B cell (primary cell): ENCODE results near the gene NOS1. TPM values are rescaled to one million over a fixed set of nuclear protein-coding genes. Genes with fewer than 3 reads are reported as not detected.

Source experiments
- ATAC-seq: fragments of 200-7000 bp; cut with Tn5 transposase; one replicate; pipeline ENCODE4 v1.10.0; 2021; ENCODE audit warnings: low read depth, mild to moderate bottlenecking, moderate number of reproducible peaks, moderate library complexity
- CTCF ChIA-PET: fragments of 350-600 bp; sonication (Branson Sonifier 250); formaldehyde crosslinking; loops from one replicate; lab custom pipeline; 2021; ENCODE audit warnings: antibody characterized with exemption, inconsistent platforms; lab: Charles Lee
- POLR2A ChIA-PET: fragments of 350-600 bp; sonication (Branson Sonifier 250); formaldehyde crosslinking; loops from one replicate; lab custom pipeline; 2021; ENCODE audit warnings: antibody characterized with exemption; lab: Charles Lee
- DNase-seq: peaks from one replicate; pipeline ENCODE4 v3.0.0; 2013
- H2AFZ ChIP-seq: 2 replicates; pipeline ENCODE4 v1.6.1; 2012; ENCODE audit warnings: mild to moderate bottlenecking, low read depth, low read length; ENCODE audit not compliant: insufficient read depth, poor library complexity, severe bottlenecking
- H3K27ac ChIP-seq, 2 donors: 1 replicate in 1 of 2; 2 replicates in 1 of 2; pipeline ENCODE4 v1.5.1; 2012 to 2013; ENCODE audit warnings: low read length in 2 of 2, mild to moderate bottlenecking in 2 of 2, moderate library complexity in 1 of 2
- H3K27me3 ChIP-seq, 4 experiments: fragments of 200-600 bp in 1 of 4; sonication (generic) in 1 of 4; replicated peaks in 1 of 4; 1 replicate in 2 of 4; 2 replicates in 2 of 4; pipeline versions ENCODE4 v1.6.1 to v1.7.0; 2013 to 2016; ENCODE audit warnings: low read length in 3 of 4, mild to moderate bottlenecking in 2 of 4, mixed read lengths in 1 of 4, moderate library complexity in 1 of 4; ENCODE audit not compliant: insufficient read depth in 4 of 4, control insufficient read depth in 3 of 4; ENCODE audit errors: control extremely low read depth in 1 of 4
- H3K36me3 ChIP-seq, 2 experiments: replicated peaks in 1 of 2; 1 replicate in 1 of 2; 2 replicates in 1 of 2; pipeline versions ENCODE4 v1.6.1 to v1.7.1; 2013; ENCODE audit warnings: low read length in 1 of 2; ENCODE audit not compliant: insufficient read depth in 2 of 2, control insufficient read depth in 1 of 2; ENCODE audit errors: control extremely low read depth in 1 of 2, extremely low read depth in 1 of 2
- H3K4me1 ChIP-seq, 2 donors: fragments of 200-600 bp in 1 of 2; sonication (generic) in 1 of 2; 1 replicate in 1 of 2; 2 replicates in 1 of 2; pipeline versions ENCODE4 v1.5.1 to v1.6.1; 2013 to 2017; ENCODE audit warnings: low read length in 2 of 2; ENCODE audit not compliant: control insufficient read depth in 2 of 2, insufficient read depth in 2 of 2
- H3K4me2 ChIP-seq: replicated peaks from 2 replicates; pipeline ENCODE3; 2012; ENCODE audit warnings: mild to moderate bottlenecking, low read depth, low read length; ENCODE audit not compliant: poor library complexity, severe bottlenecking
- H3K4me3 ChIP-seq, 5 experiments: fragments of 200-600 bp in 1 of 5; sonication (generic) in 1 of 5; 1 replicate in 3 of 5; 2 replicates in 2 of 5; pipeline versions ENCODE4 v1.5.1 to v1.7.0; 2011 to 2016; ENCODE audit warnings: low read length in 4 of 5, mild to moderate bottlenecking in 4 of 5, low read depth in 2 of 5, control low read depth in 1 of 5, moderate library complexity in 1 of 5; ENCODE audit not compliant: insufficient read depth in 1 of 5; ENCODE audit errors: control extremely low read depth in 1 of 5, extremely low read depth in 1 of 5
- H3K79me2 ChIP-seq: fragments of 200-600 bp; sonication (generic); one replicate; pipeline ENCODE4 v1.6.0; 2016; ENCODE audit warnings: low read length; ENCODE audit not compliant: control insufficient read depth, insufficient read depth
- H3K9ac ChIP-seq: fragments of 200-600 bp; sonication (generic); 2 replicates; pipeline ENCODE4 v1.6.1; 2017; ENCODE audit warnings: mild to moderate bottlenecking, low read length, moderate library complexity
- H3K9me3 ChIP-seq, 3 donors: one replicate each; pipeline versions ENCODE4 v1.6.1 to v1.7.1; 2013; ENCODE audit warnings: low read length in 2 of 3; ENCODE audit not compliant: control insufficient read depth in 2 of 3, insufficient read depth in 1 of 3; ENCODE audit errors: control extremely low read depth in 1 of 3
- H4K20me1 ChIP-seq: 2 replicates; pipeline ENCODE4 v1.6.0; 2012; ENCODE audit warnings: mild to moderate bottlenecking, low read length; ENCODE audit not compliant: insufficient read depth, control insufficient read depth, poor library complexity, severe bottlenecking
- H3K27ac Mint-ChIP-seq: one replicate; pipeline ENCODE4 v1.8.0; 2021; ENCODE audit warnings: mixed read lengths
- H3K27me3 Mint-ChIP-seq: one replicate; pipeline ENCODE4 v1.8.0; 2021; ENCODE audit warnings: mixed read lengths
- H3K4me1 Mint-ChIP-seq: one replicate; pipeline ENCODE4 v1.8.0; 2021; ENCODE audit warnings: mixed read lengths
- H3K4me3 Mint-ChIP-seq: one replicate; pipeline ENCODE4 v1.8.0; 2021; ENCODE audit warnings: mixed read lengths
- H3K9me3 Mint-ChIP-seq: one replicate; pipeline ENCODE4 v1.8.0; 2022; ENCODE audit warnings: mixed read lengths; ENCODE audit not compliant: insufficient read depth
- EZH2 ChIP-seq: IDR thresholded peaks from 2 replicates; pipeline ENCODE4 v1.6.1; 2012; ENCODE audit warnings: borderline replicate concordance, low read depth, mild to moderate bottlenecking, moderate library complexity, low read length; ENCODE audit not compliant: insufficient read depth, poor library complexity, severe bottlenecking
- WGBS: methylation state at CpG from one replicate; pipeline ENCODE4 v1.1.5; 2013; ENCODE audit warnings: missing lambda C conversion rate; ENCODE audit not compliant: insufficient coverage; 5-methylcytosine and 5-hydroxymethylcytosine counted together
- intact Hi-C: fragments of 100-400 bp; cut with micrococcal nuclease; formaldehyde crosslinking; loops from one replicate; pipeline ENCODE4 v1.10.0; 2022
- polyA plus RNA-seq: library from polyadenylated mRNA; depleted of rRNA; stranded (reverse); fragments of >200 nt; gene quantifications from 2 replicates; pipeline ENCODE4 v1.2.3, GENCODE V29; 2012
- total RNA-seq, 2 donors: library from RNA; stranded (reverse); fragments of 120-200 nt in 1 of 2; gene quantifications; 1 replicate in 1 of 2; 2 replicates in 1 of 2; pipeline versions ENCODE4 v1.2.3 to v1.2.4, GENCODE V29; 2013 to 2022
- TF ChIP-seq, protein P1 (sequence below): fragments of 200-600 bp; IDR thresholded peaks from one replicate; pipeline ENCODE4 v1.8.0; 2022; ENCODE audit warnings: antibody characterized with exemption, mild to moderate bottlenecking

The NOS1 gene
- total and polyA plus RNA-seq, 2 donors (not counting 1 experiment from before 2014, with no cell fraction given), result not detected

DNA sequence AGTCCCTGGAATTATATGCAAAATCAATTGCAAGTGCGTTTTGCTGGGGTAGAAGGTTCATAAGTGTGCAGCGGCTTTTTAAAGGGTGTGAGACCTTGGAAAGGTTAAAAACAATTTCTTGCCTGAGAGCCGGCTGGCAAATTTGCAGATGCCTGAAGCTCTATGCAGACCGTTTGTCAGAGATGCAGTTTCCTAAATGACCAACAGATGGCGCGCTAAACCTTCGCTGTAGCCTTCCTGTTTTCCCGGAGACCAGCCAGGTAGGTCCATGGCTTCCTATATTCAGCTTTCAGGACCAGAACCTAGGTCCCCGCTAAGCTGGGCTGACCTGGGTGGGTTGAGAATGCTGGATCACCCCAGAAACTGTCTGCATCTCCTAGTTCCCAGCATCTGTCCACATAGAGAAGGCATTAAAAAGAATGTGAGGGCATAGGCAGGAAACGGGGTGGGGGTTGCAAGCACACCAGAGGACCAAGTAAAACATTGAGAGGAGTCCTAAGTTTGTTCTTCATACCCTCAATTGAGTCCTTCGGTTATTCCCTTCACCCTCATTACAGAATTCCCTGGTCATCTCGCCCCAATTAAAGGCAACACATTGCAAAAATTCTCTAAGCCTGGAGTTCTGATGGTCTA lies 5.7 kb upstream of the NOS1 start:
- H3K4me3 Mint-ChIP-seq, result no peak overlapping the region
- Histone ChIP-seq H3K79me2 (no peaks in the 10 kb centered on the region), H3K4me3 (no peak overlapping the region), H3K9ac (no peak overlapping the region), H3K27ac (no peak overlapping the region), H2AFZ (no peak overlapping the region), H3K4me1 (no peaks in the 10 kb centered on the region), H3K4me2 (no peak overlapping the region), H4K20me1 (no peaks in the 10 kb centered on the region), H3K27me3 (peaks cover 0 to 33% (median 5%) of the 10 kb centered on the region in 4 experiments), H3K36me3 (no peaks in the 10 kb centered on the region), H3K9me3 (peaks cover 0 to 6% (median 0%) of the 10 kb centered on the region in 3 donors)
- CTCF ChIA-PET, result interaction anchor here (0.9 to 1.5 kb wide), 5 partner anchors 8 to 483 kb away, joined by 3 to 7 read pairs (median 4); no protein-coding TSS in a partner anchor
- no peaks in the 10 kb centered on the region for H3K4me1 Mint-ChIP-seq
- DNase-seq (peak; percentile 36), ATAC-seq (no peak)
- H3K9me3 Mint-ChIP-seq, result peaks cover 4% of the 10 kb centered on the region
- WGBS, result 2% methylated on average over 9 of the region's 12 CpGs
- peaks cover 37% of the 10 kb centered on the region for H3K27me3 Mint-ChIP-seq
- POLR2A ChIA-PET, result no interaction called here
- no peak overlapping the region for H3K27ac Mint-ChIP-seq
- TF ChIP-seq, protein P1, sequence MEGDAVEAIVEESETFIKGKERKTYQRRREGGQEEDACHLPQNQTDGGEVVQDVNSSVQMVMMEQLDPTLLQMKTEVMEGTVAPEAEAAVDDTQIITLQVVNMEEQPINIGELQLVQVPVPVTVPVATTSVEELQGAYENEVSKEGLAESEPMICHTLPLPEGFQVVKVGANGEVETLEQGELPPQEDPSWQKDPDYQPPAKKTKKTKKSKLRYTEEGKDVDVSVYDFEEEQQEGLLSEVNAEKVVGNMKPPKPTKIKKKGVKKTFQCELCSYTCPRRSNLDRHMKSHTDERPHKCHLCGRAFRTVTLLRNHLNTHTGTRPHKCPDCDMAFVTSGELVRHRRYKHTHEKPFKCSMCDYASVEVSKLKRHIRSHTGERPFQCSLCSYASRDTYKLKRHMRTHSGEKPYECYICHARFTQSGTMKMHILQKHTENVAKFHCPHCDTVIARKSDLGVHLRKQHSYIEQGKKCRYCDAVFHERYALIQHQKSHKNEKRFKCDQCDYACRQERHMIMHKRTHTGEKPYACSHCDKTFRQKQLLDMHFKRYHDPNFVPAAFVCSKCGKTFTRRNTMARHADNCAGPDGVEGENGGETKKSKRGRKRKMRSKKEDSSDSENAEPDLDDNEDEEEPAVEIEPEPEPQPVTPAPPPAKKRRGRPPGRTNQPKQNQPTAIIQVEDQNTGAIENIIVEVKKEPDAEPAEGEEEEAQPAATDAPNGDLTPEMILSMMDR, result peak; percentile 64
- TF ChIP-seq EZH2, result no peak
- intact Hi-C loops, result loop anchor here (5.0 kb wide), 1 partner anchor 470 kb away; no protein-coding TSS in a partner anchor

DNA sequence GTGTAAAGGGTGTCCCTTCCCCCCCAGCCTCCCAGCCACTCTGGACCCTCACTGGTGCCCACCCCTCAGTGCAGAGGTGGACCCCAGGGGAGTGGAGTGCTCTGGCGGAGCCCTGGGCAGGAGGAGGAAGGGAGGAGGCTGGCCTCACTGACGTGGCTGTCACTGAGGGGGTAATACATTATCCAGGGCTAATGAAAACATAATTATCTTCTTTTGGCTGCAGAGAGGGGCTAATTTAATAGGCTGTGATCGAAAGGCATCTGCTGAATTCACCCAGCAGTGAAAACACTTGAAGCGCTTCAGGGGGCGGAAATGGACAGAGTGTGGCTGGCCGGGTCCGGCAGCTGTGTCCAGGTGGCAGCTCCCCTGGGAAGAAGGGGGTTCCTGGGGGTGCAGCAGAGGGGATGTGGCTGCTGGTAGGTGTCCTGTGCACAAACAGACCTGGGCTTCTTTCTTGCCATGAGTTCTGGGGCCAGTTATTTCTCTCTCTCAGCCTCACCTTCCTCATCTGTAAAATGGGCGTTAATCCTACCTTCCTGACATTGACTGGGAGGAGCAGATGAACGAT lies 3.7 kb upstream of the NOS1 start:
- Mint-ChIP-seq H3K9me3 (peaks cover 2% of the 10 kb centered on the region), H3K27ac (no peak overlapping the region), H3K4me3 (no peak overlapping the region), H3K4me1 (no peaks in the 10 kb centered on the region), H3K27me3 (peaks cover 41% of the 10 kb centered on the region)
- Histone ChIP-seq H3K9ac (no peak overlapping the region), H2AFZ (no peak overlapping the region), H3K9me3 (peaks cover 0 to 8% (median 0%) of the 10 kb centered on the region in 3 donors), H4K20me1 (no peaks in the 10 kb centered on the region), H3K27ac (no peak overlapping the region), H3K36me3 (no peaks in the 10 kb centered on the region), H3K4me1 (no peaks in the 10 kb centered on the region), H3K27me3 (peaks cover 0 to 44% (median 12%) of the 10 kb centered on the region in 4 experiments), H3K4me3 (no peak overlapping the region), H3K79me2 (no peaks in the 10 kb centered on the region), H3K4me2 (no peak overlapping the region)
- POLR2A ChIA-PET, result no interaction called here
- ATAC-seq (no peak), DNase-seq (no peak)
- CTCF ChIA-PET, result no interaction called here
- 73% methylated on average over 4 of the region's 9 CpGs for WGBS
- intact Hi-C loops, result loop anchor here (5.0 kb wide), 1 partner anchor 472 kb away; no protein-coding TSS in a partner anchor
- TF ChIP-seq, protein P1, result no peak
- no peak for TF ChIP-seq EZH2
